AG09309 (cell line): Measurements from ENCODE around the gene CDHR3.
A peak's percentile ranks its signal among the peaks of the same experiment; 100 is the strongest.

ENCODE experiments used
- DNase-seq: peaks from one replicate; pipeline ENCODE4 v3.0.0-alpha.2; 2010; ENCODE audit warnings: low read depth
- H3K4me3 ChIP-seq: 2 replicates; pipeline ENCODE4 v1.5.1; 2011; ENCODE audit warnings: mild to moderate bottlenecking, low read depth, low read length, moderate library complexity; ENCODE audit not compliant: control insufficient read depth
- TF ChIP-seq, protein P1 (sequence below): IDR thresholded peaks from 2 replicates; pipeline ENCODE4 v1.5.1; 2011; ENCODE audit warnings: mild to moderate bottlenecking, low read depth, low read length, inconsistent platforms; ENCODE audit not compliant: insufficient read depth, control insufficient read depth; ENCODE audit errors: missing control alignments

The CDHR3 gene

DNA sequence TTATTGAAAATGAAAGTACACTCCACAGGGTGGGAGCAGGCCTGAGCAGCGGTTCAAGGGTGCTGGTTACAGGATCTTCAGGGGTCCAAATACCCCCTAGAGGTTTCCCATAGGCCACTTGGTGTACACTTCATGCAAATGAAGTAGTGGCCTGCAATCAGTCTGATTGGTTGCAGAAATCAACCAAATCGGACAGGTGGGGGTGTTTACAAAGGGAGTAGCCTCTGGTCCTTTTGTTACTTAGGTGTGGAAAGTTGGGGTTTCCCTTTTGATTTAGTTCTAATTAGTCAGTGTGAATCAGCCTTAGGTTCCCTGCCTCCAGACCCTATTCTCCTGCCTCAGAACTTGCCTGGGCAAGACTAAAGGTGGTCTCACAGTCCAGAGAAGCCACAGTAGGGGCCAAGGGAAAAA is 99.5 kb downstream of the CDHR3 start:
- TF ChIP-seq, protein P1, sequence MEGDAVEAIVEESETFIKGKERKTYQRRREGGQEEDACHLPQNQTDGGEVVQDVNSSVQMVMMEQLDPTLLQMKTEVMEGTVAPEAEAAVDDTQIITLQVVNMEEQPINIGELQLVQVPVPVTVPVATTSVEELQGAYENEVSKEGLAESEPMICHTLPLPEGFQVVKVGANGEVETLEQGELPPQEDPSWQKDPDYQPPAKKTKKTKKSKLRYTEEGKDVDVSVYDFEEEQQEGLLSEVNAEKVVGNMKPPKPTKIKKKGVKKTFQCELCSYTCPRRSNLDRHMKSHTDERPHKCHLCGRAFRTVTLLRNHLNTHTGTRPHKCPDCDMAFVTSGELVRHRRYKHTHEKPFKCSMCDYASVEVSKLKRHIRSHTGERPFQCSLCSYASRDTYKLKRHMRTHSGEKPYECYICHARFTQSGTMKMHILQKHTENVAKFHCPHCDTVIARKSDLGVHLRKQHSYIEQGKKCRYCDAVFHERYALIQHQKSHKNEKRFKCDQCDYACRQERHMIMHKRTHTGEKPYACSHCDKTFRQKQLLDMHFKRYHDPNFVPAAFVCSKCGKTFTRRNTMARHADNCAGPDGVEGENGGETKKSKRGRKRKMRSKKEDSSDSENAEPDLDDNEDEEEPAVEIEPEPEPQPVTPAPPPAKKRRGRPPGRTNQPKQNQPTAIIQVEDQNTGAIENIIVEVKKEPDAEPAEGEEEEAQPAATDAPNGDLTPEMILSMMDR, result no peak
- DNase-seq, result no peak
- H3K4me3 ChIP-seq, result no peak overlapping the region

DNA sequence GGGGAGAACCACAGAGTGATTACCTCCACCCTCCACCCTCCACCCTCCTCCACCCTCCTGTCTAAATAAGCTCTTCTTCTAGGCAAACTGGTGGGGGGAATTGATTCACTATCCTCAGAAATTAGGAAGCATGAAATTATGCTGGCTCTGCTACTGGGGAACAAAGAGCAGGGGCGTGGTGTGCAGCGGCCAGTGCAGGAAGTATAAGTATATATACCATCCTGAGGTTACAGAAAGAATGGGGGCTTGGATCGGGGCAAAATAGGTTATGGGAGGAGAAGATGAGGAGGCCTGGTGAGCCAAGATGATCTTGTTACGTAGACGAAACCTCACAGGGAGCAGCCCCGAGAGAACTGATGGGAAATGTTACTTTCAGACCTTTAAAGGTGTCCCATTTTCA is 100.0 kb downstream of the CDHR3 start:
- TF ChIP-seq, protein P1, result no peak
- no peak for DNase-seq
- no peak overlapping the region for H3K4me3 ChIP-seq

DNA sequence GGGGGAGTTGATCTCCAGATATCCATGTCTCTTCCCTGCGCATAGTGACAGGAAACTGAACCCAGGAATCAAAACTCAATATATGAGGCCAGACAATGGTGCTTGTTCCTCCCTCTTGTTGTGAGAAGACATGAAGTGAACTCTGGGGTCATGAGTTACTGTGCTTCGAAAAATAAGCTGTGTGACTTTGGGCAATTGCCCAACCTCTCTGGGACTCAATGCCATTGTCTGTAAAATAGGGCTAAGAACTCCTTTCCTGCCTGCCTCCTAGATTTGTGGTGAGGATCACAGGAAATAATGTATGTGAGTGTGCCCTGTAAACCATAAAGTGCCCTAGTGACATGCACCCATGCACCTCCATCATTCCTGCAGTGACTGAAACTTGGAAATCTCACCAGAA is 100.6 kb downstream of the CDHR3 start:
- H3K4me3 ChIP-seq, result no peak overlapping the region
- TF ChIP-seq, protein P1, result no peak
- no peak for DNase-seq

DNA sequence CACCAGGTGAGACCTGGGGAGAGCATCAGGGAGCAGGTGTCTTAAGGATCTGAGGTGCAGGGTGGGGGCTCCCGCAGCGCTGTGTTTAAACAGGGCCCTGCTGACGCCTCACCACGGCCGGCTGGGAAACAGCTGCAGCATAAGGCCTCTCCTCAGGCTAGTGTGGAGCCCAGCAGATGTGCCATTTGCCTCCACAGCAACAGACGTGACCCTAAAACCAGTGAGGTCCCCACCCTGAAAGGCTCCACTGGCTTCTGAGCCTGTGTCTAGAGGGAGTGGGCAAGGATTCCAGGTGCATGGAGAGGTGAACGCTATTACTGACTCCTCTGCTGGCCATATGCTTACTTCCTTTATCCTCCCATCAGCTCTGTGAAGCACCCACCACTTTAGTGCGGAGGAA is 101.3 kb downstream of the CDHR3 start:
- no peak overlapping the region for H3K4me3 ChIP-seq
- TF ChIP-seq, protein P1, result no peak
- no peak for DNase-seq

DNA sequence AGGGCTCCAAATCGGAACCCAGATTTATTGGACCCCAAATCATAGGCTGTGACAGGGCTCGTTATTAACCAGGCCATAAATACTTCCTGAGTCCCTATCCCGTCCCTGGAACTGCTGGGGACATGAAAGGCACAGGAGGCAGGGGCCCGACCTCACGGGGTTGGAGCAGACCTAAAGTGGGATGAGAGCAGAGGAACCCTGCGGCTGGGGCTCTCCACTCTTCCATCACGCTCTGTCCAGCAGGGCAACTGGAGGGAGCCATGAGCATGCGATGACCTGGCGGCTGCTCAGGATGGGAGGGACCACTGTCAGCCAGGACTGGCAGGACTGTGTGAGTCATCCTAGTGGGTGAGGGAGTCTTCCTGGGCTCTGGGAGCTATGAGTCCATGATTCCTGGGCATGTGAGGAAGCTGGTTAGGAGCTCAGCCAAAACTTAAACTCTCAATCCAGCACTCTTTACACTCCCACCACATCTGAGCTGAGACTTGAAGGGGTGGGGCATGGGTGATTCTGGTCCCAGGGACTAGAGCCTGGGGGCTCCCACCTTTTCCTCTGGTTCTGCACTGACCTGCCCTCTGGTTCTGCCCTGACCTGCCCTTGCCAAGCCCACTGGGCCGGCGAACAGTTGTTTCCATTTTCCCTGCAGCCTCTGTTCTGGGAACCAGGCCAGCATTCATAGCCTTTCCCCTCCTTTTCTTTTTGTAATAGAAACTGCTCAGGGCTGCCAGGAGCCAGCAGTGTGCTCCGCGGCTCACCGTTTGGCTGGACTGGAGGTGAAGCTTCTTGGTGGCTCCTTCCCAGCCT is 101.9 kb downstream of the CDHR3 start:
- DNase-seq, result peak; percentile 90
- peak overlapping the region; percentile 33 for H3K4me3 ChIP-seq
- TF ChIP-seq, protein P1, result peak; percentile 7

DNA sequence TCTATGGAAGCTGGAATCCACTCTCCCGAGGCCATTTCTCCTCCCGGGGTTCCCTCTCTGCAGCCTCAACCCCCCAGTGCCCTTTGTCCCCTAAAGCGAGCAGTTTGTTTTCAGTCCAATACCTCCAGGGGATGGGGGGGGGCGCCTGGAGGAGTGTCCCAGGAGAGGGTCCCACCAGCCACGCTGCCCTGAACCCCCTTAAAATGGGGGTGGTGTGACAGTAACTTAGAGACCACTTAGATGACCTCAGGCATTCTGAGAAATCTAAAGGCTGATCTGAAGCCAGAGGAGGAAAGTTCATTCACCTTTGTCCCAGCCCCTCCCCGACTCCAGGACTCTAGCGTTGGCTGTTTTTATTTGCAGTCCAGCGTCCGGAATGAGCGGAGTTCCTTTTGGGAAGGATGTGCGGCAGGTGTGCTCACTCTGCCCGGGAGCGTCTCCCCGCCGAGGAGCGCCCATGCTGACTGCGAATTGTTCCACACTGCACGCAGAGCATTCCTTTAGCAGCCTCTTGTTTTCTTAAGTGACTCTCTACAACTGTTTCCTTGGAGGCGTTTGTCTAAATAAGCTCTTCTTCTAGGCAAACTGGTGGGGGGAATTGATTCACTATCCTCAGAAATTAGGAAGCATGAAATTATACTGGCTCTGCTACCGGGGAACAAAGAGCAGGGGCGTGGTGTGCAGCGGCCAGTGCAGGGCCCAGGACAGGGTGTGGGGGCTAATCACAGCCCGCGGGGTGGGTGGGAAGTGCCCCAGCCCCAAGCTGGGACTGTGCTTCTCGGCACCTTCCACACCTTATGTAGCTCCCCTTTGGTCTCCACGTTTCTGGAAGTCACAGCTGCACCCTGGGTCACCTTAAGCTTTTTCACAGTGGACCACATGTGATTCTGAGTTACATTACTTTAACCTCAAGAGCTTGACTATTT is 102.8 kb downstream of the CDHR3 start:
- DNase-seq, result no peak
- TF ChIP-seq, protein P1, result no peak
- H3K4me3 ChIP-seq, result peak overlapping the region; percentile 33
